GM23338 (cell line): ENCODE measurements around the gene PDGFC. TPM values are rescaled to one million over a fixed set of nuclear protein-coding genes. Genes with fewer than 3 reads are reported as not detected.

ENCODE experiments used
- ATAC-seq: fragments of 200-7000 bp; cut with Tn5 transposase; 3 replicates; pipeline ENCODE4 v1.9.1; 2020
- DNase-seq: peaks from one replicate; pipeline ENCODE4 v3.0.0-alpha.2; 2015; ENCODE audit warnings: low spot score
- H2AFZ ChIP-seq: fragments of 200-600 bp; sonication (generic); 2 replicates; pipeline ENCODE4 v1.8.0; 2016; ENCODE audit warnings: antibody characterized with exemption, mild to moderate bottlenecking, moderate library complexity
- H3F3A ChIP-seq: fragments of 200-600 bp; sonication (generic); replicated peaks from 2 replicates; pipeline ENCODE4 v1.8.0; 2017; ENCODE audit warnings: antibody characterized with exemption, mixed run types, low read depth
- H3K27ac ChIP-seq: fragments of 200-600 bp; sonication (generic); 2 replicates; pipeline ENCODE4 v1.6.1; 2016; ENCODE audit warnings: low read depth
- H3K27me3 ChIP-seq: fragments of 200-600 bp; sonication (generic); 2 replicates; pipeline ENCODE4 v1.8.0; 2016; ENCODE audit warnings: mild to moderate bottlenecking, mixed run types, moderate library complexity; ENCODE audit not compliant: insufficient read depth
- H3K36me3 ChIP-seq: fragments of 200-600 bp; sonication (generic); 2 replicates; pipeline ENCODE4 v1.8.0; 2016; ENCODE audit warnings: mild to moderate bottlenecking; ENCODE audit not compliant: insufficient read depth
- H3K4me1 ChIP-seq: fragments of 200-600 bp; sonication (generic); 2 replicates; pipeline ENCODE4 v1.8.0; 2016; ENCODE audit warnings: mild to moderate bottlenecking, moderate library complexity; ENCODE audit not compliant: insufficient read depth
- H3K4me2 ChIP-seq: fragments of 200-600 bp; sonication (generic); 2 replicates; pipeline ENCODE4 v1.7.1; 2017; ENCODE audit warnings: mixed run types
- H3K4me3 ChIP-seq: fragments of 200-600 bp; sonication (generic); 2 replicates; pipeline ENCODE4 v1.6.1; 2016; ENCODE audit warnings: mixed run types
- H3K79me2 ChIP-seq: fragments of 200-600 bp; sonication (generic); replicated peaks from 2 replicates; pipeline ENCODE4 v1.8.0; 2017; ENCODE audit warnings: mild to moderate bottlenecking; ENCODE audit not compliant: insufficient read depth
- H3K9me2 ChIP-seq: fragments of 200-600 bp; sonication (generic); 2 replicates; pipeline ENCODE4 v1.8.0; 2017; ENCODE audit not compliant: insufficient read depth
- H4K20me1 ChIP-seq: fragments of 200-600 bp; sonication (generic); replicated peaks from 2 replicates; pipeline ENCODE4 v1.8.0; 2017; ENCODE audit warnings: mild to moderate bottlenecking; ENCODE audit not compliant: insufficient read depth
- H3K27ac Mint-ChIP-seq: 2 replicates; pipeline ENCODE4 v1.8.0; 2020; ENCODE audit warnings: inconsistent platforms, mild to moderate bottlenecking, moderate library complexity, mixed read lengths
- H3K27me3 Mint-ChIP-seq: 3 replicates; pipeline ENCODE4 v1.8.0; 2022; ENCODE audit warnings: low read depth, mild to moderate bottlenecking, moderate library complexity, mixed read lengths, inconsistent platforms; ENCODE audit not compliant: insufficient read depth, poor library complexity
- H3K36me3 Mint-ChIP-seq: 3 replicates; pipeline ENCODE4 v1.8.0; 2021; ENCODE audit warnings: low read depth, mild to moderate bottlenecking, inconsistent platforms, moderate library complexity, mixed read lengths
- H3K4me1 Mint-ChIP-seq: 3 replicates; pipeline ENCODE4 v1.8.0; 2020; ENCODE audit warnings: mild to moderate bottlenecking, inconsistent platforms, mixed read lengths
- H3K4me3 Mint-ChIP-seq: 3 replicates; pipeline ENCODE4 v1.8.0; 2021; ENCODE audit warnings: moderate library complexity, mild to moderate bottlenecking, inconsistent platforms, mixed read lengths
- H3K9me3 Mint-ChIP-seq: 3 replicates; pipeline ENCODE4 v1.8.0; 2020; ENCODE audit warnings: moderate library complexity, mild to moderate bottlenecking, inconsistent platforms, mixed read lengths
- CREB1 ChIP-seq: fragments of 250-450 bp; sonication (Bioruptor Pico); IDR thresholded peaks from 2 replicates; pipeline ENCODE4 v1.5.0; 2020; ENCODE audit warnings: low read depth, mild to moderate bottlenecking, moderate library complexity
- EZH2 ChIP-seq: fragments of 200-600 bp; sonication (generic); IDR thresholded peaks from one replicate; pipeline ENCODE4 v1.8.0; 2017; ENCODE audit warnings: antibody characterized with exemption, mild to moderate bottlenecking, low read depth; ENCODE audit not compliant: unreplicated experiment
- EZH2phosphoT487 ChIP-seq: fragments of 200-600 bp; sonication (generic); IDR thresholded peaks from one replicate; pipeline ENCODE4 v1.8.1; 2018; ENCODE audit warnings: antibody characterized with exemption; ENCODE audit not compliant: unreplicated experiment
- JUNB ChIP-seq: IDR thresholded peaks from one replicate; pipeline ENCODE4 v1.6.1; 2016; ENCODE audit warnings: antibody characterized with exemption; ENCODE audit not compliant: unreplicated experiment
- NANOG ChIP-seq: IDR thresholded peaks from 2 replicates; pipeline ENCODE4 v1.6.1; 2016; ENCODE audit warnings: antibody characterized with exemption, borderline replicate concordance
- POLR2AphosphoS5 ChIP-seq: IDR thresholded peaks from 2 replicates; pipeline ENCODE4 v1.6.1; 2016; ENCODE audit warnings: antibody characterized with exemption, low read depth
- STAT1 ChIP-seq: IDR thresholded peaks from one replicate; pipeline ENCODE4 v1.6.1; 2016; ENCODE audit warnings: antibody characterized with exemption; ENCODE audit not compliant: unreplicated experiment
- ZNF114 ChIP-seq: fragments of 250-450 bp; sonication (Bioruptor Pico); IDR thresholded peaks from 2 replicates; pipeline ENCODE4 v1.5.0; 2020; ENCODE audit warnings: mild to moderate bottlenecking, moderate library complexity
- ZNF331 ChIP-seq: fragments of 250-450 bp; sonication (Bioruptor Pico); IDR thresholded peaks from 2 replicates; pipeline ENCODE4 v1.5.0; 2020; ENCODE audit warnings: low read depth, mild to moderate bottlenecking, moderate library complexity
- ZNF462 ChIP-seq: fragments of 250-450 bp; sonication (Bioruptor Pico); IDR thresholded peaks from 2 replicates; pipeline ENCODE4 v1.5.0; 2020; ENCODE audit warnings: mild to moderate bottlenecking, moderate library complexity
- polyA plus RNA-seq: library from polyadenylated mRNA; unstranded; fragments of >200 nt; fragmentation: Nextera tagmentation; extraction: Ambion mirVana; gene quantifications from 2 replicates; pipeline ENCODE4 v1.2.1, GENCODE V29; 2016
- total RNA-seq: library from RNA; depleted of rRNA; stranded (reverse); fragments of >200 nt; shearing (Covaris generic); gene quantifications from 2 replicates; pipeline ENCODE4 v1.2.3, GENCODE V29; 2014
- TF ChIP-seq, protein P1 (sequence below), 2 experiments: fragments of 200-600 bp in 1 of 2; sonication (generic) in 1 of 2; conservative IDR thresholded peaks; 2 replicates each; pipeline versions ENCODE4 v1.5.1 to v1.6.1; 2016 to 2017; ENCODE audit warnings: antibody characterized with exemption in 2 of 2, low read depth in 2 of 2, mild to moderate bottlenecking in 2 of 2, moderate library complexity in 1 of 2
- TF ChIP-seq, protein P2 (sequence below): IDR thresholded peaks from 2 replicates; pipeline ENCODE4 v1.6.1; 2016; ENCODE audit warnings: antibody characterized with exemption
- TF ChIP-seq, protein P3 (sequence below): IDR thresholded peaks from one replicate; pipeline ENCODE4 v1.6.1; 2018; ENCODE audit warnings: antibody characterized with exemption; ENCODE audit not compliant: unreplicated experiment

PDGFC gene
- total and polyA plus RNA-seq, 2 experiments from 2014 or later: 1.3 to 3.4 TPM

DNA sequence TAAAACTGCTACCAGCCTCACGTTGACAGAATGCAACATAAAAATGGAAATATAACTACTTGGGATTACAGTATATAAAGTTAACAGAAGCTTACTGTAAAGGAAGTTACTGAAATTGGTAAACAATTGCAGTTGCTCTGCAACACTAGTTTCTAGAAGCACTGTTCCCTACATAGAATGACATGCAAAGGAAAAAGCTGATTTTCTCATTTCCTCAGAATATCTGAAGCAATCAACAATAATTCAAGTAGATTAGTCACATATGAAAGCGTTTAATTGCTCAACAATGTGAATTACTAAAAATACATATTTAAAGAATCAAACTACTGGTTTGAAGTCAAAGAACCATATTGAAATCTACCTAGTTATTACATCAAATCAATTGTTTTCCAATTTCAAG, 31.8 kb downstream of the PDGFC start:
- Mint-ChIP-seq H3K4me3 (no peak overlapping the region), H3K4me1 (peaks cover 20% of the 10 kb centered on the region), H3K27me3 (no peaks in the 10 kb centered on the region), H3K27ac (no peak overlapping the region), H3K36me3 (no peaks in the 10 kb centered on the region), H3K9me3 (no peaks in the 10 kb centered on the region)
- Histone ChIP-seq H3F3A (no peaks in the 10 kb centered on the region), H3K9me2 (no peaks in the 10 kb centered on the region), H3K27me3 (no peaks in the 10 kb centered on the region), H3K79me2 (no peaks in the 10 kb centered on the region), H3K27ac (no peak overlapping the region), H4K20me1 (no peaks in the 10 kb centered on the region), H3K36me3 (no peaks in the 10 kb centered on the region), H3K4me3 (no peak overlapping the region), H3K4me2 (no peak overlapping the region), H2AFZ (no peak overlapping the region), H3K4me1 (peaks cover 6% of the 10 kb centered on the region; the same call in 1 of the 2 replicates)
- no peak for TF ChIP-seq EZH2
- no peak for TF ChIP-seq ZNF331 (CRISPR knock-in tag)
- no peak for TF ChIP-seq JUNB
- TF ChIP-seq CREB1: no peak
- no peak for TF ChIP-seq ZNF114 (CRISPR knock-in tag)
- no peak for TF ChIP-seq ZNF462 (CRISPR knock-in tag)
- no peak for TF ChIP-seq NANOG
- TF ChIP-seq, protein P1, sequence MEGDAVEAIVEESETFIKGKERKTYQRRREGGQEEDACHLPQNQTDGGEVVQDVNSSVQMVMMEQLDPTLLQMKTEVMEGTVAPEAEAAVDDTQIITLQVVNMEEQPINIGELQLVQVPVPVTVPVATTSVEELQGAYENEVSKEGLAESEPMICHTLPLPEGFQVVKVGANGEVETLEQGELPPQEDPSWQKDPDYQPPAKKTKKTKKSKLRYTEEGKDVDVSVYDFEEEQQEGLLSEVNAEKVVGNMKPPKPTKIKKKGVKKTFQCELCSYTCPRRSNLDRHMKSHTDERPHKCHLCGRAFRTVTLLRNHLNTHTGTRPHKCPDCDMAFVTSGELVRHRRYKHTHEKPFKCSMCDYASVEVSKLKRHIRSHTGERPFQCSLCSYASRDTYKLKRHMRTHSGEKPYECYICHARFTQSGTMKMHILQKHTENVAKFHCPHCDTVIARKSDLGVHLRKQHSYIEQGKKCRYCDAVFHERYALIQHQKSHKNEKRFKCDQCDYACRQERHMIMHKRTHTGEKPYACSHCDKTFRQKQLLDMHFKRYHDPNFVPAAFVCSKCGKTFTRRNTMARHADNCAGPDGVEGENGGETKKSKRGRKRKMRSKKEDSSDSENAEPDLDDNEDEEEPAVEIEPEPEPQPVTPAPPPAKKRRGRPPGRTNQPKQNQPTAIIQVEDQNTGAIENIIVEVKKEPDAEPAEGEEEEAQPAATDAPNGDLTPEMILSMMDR (conservative IDR thresholded peaks at IDR 0.05; ENCODE audit: low read depth in 2 of 2): no peak
- TF ChIP-seq EZH2phosphoT487: no peak
- no peak for TF ChIP-seq POLR2AphosphoS5
- TF ChIP-seq, protein P2, sequence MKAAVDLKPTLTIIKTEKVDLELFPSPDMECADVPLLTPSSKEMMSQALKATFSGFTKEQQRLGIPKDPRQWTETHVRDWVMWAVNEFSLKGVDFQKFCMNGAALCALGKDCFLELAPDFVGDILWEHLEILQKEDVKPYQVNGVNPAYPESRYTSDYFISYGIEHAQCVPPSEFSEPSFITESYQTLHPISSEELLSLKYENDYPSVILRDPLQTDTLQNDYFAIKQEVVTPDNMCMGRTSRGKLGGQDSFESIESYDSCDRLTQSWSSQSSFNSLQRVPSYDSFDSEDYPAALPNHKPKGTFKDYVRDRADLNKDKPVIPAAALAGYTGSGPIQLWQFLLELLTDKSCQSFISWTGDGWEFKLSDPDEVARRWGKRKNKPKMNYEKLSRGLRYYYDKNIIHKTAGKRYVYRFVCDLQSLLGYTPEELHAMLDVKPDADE: no peak
- TF ChIP-seq STAT1: no peak
- TF ChIP-seq, protein P3, sequence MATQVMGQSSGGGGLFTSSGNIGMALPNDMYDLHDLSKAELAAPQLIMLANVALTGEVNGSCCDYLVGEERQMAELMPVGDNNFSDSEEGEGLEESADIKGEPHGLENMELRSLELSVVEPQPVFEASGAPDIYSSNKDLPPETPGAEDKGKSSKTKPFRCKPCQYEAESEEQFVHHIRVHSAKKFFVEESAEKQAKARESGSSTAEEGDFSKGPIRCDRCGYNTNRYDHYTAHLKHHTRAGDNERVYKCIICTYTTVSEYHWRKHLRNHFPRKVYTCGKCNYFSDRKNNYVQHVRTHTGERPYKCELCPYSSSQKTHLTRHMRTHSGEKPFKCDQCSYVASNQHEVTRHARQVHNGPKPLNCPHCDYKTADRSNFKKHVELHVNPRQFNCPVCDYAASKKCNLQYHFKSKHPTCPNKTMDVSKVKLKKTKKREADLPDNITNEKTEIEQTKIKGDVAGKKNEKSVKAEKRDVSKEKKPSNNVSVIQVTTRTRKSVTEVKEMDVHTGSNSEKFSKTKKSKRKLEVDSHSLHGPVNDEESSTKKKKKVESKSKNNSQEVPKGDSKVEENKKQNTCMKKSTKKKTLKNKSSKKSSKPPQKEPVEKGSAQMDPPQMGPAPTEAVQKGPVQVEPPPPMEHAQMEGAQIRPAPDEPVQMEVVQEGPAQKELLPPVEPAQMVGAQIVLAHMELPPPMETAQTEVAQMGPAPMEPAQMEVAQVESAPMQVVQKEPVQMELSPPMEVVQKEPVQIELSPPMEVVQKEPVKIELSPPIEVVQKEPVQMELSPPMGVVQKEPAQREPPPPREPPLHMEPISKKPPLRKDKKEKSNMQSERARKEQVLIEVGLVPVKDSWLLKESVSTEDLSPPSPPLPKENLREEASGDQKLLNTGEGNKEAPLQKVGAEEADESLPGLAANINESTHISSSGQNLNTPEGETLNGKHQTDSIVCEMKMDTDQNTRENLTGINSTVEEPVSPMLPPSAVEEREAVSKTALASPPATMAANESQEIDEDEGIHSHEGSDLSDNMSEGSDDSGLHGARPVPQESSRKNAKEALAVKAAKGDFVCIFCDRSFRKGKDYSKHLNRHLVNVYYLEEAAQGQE: no peak
- ATAC-seq (no peak), DNase-seq (no peak)
